GM19035 (cell line): ENCODE measurements around the gene CTNNA1.
"Not testable (repeated sequence)": the region's sequence is repeated elsewhere in the genome, so short reads cannot be mapped to it uniquely, and the experiment has no call there.

Experiments
- ATAC-seq: cut with Tn5 transposase; IDR thresholded peaks from one replicate; pipeline ENCODE4 v1.9.1; 2021; ENCODE audit not compliant: unreplicated experiment

The CTNNA1 gene

DNA sequence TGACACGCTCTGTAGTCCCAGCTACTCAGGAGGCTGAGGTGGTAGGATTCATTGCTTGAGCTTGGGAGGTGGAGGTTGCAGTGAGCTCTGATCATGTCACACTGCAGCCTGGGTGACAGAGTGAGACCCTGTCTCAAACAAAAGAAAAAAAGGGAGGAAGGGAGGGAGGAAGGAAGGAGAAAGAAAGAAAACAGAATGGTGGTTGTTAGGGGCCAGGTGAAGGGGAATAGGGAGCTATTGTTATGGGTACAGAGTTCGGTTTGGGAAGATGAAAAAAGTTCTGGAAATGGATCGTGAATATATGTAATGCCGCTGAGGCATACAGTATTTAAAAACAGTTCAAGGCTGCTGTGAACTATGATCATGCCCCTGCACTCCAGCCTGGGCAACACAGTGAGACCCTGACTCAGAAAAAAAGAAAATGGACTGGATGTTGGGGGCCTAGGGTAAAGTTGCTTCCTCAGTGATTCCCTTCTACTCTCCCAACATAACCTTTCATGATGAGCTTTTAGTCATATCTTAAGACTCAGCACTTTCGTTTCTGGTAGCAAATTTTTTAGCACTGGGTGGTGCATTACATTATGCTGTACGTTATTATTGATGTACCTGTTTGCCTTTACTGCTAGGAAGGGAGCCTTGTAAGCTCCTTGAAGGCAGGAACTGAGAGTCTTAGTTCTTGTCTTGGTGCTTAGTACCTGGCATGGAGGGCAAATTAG, 4.0 kb downstream of the CTNNA1 start:
- no peak for ATAC-seq

DNA sequence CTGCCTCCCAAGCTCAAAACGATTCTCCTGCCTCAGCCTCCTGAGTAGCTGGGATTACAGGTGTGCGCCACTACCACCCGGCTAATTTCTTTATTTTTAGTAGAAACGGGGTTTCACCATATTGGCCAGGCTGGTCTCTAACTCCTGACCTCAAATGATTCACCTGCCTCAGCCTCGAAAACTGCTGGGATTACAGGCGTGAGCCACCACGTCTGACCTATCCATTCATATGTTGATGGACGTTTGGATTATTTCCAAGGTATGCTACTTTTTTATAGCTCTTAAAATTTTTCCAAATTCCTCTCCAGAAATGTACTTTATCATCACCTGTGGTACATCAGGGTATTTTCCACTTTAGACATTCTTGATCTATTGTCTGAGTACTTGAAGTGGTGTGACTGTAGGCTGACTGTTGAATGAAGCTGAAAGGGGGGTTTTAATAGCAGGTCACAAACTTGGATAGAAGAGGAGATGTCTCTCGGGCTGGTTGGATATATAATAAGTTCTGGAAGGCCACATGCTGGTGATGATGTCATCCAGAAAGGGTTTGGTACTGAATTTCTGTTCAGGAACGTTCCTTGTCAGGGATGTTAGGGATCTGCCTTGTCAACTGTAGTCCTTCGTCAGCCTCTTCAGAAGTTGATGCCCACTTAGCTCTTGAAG, 7.4 kb downstream of the CTNNA1 start:
- no peak for ATAC-seq

DNA sequence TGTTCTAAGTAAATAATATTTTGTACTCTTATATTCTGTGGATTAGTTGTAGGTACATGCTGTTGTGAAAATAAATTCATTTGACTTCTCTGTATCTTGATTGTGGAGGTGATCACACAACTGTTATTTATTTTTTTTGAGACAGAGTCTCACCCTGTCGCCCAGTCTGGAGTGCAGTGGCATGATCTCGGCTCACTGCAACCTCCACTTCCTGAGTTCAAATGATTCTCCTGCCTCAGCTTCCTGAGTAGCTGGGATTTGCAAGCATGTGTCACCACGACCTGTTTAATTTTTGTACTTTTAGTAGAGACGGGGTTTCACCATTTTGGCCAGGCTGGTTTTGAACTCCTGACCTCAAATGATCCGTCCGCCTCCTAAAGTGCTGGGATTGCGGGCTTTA, 7.9 kb downstream of the CTNNA1 start:
- not testable (repeated sequence) for ATAC-seq

- not testable (repeated sequence) for ATAC-seq
Measured at GRCh38 chr5:138761670-138762069, 8.4 kb downstream of the CTNNA1 start.

- ATAC-seq: no peak
Measured at GRCh38 chr5:138762110-138762509, 8.9 kb downstream of the CTNNA1 start.

DNA sequence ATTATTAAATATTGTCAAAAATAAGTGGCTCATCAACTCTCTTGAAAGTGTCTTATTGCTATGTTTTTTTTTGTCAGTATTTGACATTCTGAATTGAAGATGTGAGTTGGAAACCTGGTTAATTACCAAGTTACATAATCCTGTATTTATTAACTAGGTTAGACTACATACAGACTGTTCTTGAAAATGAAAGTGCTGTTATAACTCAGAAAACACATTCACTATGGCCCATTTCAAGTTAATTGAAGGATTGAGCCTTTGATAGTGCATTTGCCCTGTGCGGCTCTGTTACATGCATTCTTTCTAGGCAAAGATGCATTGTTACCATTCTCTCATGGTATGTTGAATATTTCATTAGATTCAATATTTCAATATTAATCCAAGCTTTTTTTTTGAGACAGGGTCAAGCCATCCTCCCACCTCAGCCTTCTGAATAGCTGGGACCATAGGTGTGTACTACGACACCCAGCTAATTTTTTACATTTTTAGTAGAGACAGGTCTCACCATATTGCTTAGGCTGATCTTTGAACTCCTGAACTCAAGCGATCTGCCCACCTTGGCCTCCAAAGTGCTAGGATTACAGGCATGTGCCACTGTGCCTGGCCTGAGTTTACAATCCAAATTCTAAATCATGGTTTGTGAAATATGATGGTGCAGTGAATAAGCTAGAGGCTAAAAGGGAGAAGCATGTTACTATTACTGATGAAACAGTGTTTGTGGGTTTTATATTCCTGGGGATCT, 10.0 kb downstream of the CTNNA1 start:
- no peak for ATAC-seq

- ATAC-seq: no peak
Measured at GRCh38 chr5:138770291-138770690, 17.1 kb downstream of the CTNNA1 start.

DNA sequence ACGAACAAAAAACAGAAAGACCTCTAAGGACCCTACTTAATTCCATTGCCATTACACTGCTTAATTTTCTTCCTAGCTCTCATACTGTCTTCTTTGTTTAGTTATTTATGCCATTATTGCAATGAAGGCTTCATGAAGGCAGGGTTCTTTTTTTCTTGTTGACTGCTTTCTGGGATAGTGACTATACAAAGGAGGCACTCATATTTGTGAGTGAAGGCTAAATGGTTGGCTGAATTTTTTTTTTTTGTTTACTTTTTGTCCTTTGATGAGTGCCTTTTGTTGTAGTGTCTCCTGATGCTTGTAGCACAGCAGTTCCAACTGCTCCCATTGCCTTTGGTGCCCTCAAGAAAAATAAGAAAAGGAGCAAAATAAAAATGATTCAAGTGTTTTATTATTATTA, 17.8 kb downstream of the CTNNA1 start:
- ATAC-seq: no peak

DNA sequence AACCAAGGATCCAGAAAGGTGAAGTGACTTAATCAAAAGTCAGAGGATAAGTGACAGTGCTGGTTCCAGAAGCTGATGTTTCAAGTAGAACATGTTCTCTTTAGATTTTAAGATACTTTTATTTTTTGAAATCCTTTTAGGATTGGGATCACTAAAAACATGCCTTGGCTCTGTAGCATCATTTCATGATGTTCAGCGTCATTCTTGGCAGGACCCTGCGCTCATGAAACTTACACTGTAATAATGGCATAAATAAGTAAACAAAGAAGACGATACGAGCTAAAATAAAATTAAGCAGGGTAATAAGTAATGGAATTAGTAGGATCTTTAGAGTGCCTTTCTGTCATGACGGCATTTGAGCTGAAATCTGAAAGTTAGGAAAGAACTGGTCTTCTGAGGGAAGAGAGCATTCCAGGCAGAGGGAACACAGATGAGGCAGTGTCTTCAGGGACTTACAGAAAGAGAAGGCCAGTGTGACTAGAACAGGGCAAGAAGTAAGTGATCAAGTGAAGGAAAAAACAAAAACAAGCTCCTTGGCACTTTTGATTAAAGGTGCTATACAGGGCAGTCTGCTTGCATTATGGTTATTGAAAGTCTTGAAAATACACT, 19.9 kb downstream of the CTNNA1 start:
- ATAC-seq: no peak

DNA sequence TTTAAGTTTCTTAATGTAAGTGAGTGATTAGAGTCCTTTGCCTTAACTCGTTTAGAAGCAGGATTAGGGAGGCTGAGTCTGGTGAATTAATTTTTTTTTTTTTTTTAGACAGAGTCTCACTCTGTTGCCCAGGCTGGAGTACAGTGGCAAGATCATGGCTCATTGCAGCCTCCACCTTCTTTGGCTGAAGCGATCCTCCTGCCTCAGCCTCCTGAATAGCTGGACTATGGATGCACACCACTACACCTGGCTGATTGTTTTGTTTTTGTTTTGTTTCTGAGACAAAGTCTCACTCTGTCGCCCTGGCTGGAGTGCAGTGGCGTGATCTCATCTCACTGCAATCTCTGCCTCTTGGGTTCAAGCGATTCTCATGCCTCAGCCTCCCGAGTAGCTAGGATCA, 20.4 kb downstream of the CTNNA1 start:
- ATAC-seq: not testable (repeated sequence)

GRCh38 chr5:138775034-138775433, 21.8 kb downstream of the CTNNA1 start:
- ATAC-seq: no peak

GRCh38 chr5:138778234-138778633, 25.0 kb downstream of the CTNNA1 start:
- ATAC-seq: no peak

DNA sequence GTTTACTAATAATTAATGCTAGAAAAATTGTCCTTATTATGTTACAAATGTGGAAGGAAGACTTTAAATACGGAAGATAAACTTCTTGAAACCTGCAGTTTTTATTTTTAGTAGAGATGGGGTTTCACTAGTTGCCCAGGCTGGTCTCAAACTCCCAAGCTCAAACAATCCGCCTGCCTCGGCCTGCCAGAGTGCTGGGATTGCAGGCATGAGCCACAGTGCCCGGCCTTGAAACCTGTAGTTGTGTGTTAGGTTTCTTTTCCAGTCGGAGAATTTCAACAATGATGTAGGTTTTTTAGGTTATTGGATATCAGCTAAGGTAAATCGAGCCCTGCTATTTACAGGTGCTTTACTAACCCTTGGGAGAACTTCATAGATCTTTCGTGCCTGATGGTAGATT, 30.8 kb downstream of the CTNNA1 start:
- no peak for ATAC-seq

DNA sequence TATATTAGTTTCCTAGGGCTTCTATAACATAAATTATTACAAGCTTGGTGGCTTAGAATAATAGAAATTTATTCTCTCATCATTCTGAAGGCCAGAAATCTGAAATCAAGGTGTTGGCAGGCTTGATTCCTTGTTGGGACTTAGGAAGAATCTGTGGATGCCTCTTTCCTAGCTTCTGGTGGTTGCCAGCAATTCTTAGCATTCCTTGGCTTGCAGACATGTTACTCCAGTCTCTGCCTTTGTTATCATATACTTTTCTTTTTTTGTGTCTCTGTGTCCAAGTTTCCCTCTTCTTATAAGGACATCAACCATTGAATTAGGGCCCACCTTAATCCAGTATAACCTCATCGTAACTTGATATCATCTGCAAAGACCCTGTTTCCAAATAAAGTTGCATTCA, 31.4 kb downstream of the CTNNA1 start:
- ATAC-seq: no peak

- no peak for ATAC-seq
Measured at GRCh38 chr5:138789771-138790242, 36.6 kb downstream of the CTNNA1 start.

GRCh38 chr5:138790684-138791083, 37.5 kb downstream of the CTNNA1 start:
- no peak for ATAC-seq

DNA sequence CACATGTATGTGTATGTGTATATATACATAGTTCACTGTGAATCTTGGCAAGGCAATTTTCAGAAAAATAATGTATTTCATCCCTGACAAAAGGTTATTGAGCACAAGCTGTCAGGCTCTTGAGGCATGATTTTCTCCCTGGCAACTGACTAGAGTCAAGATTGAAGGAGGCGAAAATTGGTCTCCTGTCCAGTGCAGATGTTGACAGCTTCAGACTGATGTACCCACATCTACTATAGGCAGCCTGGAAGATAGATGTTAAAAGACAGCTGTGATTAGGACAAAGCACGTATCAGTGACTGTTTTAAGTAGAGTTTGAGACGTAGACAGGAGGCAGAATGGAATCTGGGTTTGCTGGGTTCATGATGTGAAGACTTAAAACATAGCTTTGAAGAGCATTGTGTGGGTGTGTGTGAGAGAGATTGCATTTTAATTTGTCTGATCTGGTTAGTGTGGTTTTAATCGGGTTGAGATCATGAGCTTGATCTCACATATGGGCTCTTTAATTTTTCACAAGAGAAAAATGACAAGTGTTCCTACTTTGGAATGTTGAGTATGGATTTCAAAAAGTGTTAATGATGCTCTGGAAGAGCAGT, 39.1 kb downstream of the CTNNA1 start:
- no peak for ATAC-seq

DNA sequence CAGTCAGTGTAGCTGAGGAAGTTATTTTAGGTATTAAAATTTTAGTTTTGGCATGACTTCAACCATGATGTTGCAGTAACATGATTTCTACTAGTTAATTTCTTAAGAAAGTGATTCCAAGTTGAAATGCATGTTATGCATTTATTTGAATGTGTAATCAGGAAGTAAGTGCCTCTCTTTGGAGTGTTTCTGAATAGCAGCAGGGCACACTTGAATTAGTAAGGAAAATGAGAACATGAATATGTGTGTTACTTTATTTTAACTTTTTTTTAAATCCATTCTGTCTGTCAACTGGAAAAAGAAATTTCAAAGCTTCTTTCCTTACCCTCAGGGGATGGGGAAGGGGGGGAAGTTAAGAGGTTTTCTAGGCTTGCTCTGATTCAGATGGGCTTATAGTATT, 40.4 kb downstream of the CTNNA1 start:
- ATAC-seq: no peak

- ATAC-seq: no peak
Measured at GRCh38 chr5:138803285-138803684, 50.1 kb downstream of the CTNNA1 start.

GRCh38 chr5:138803935-138804334, 50.7 kb downstream of the CTNNA1 start:
- ATAC-seq: no peak

DNA sequence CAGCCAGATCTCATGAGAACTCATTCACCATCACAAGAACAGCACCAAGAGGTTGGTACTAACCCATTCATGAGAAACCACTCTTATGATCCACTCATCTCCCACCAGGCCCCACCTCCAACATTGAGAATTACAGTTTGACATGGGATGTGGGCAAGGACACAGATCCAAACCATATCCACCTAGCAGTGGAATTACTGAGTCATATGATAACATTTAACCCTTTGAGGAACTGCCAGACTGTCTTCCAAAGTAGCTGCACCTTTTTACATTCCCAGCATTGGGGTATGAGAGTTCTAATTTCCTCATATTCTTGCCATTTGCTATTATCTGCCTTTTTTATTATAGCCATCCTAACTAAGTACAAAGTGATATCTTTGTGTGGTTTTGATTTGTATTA, 51.9 kb downstream of the CTNNA1 start:
- ATAC-seq: no peak
